ENCODE results near the gene TMEM158.

Gene TMEM158

GRCh38 chr3:45267097-45267496, 41.0 kb upstream of the TMEM158 start:
- no peaks in the 10 kb centered on the region for H3K9me3 ChIP-seq (replicated peaks; ENCODE audit: insufficient read depth, low read length)

GRCh38 chr3:45261333-45262110, 35.4 kb upstream of the TMEM158 start:
- Histone ChIP-seq H3K27me3 (replicated peaks; ENCODE audit: insufficient read depth, low read length) (no peaks in the 10 kb centered on the region), H3K9ac (ENCODE audit: low read length) (no peak overlapping the region), H3K9me2 (replicated peaks; ENCODE audit: insufficient read depth, low read length) (no peaks in the 10 kb centered on the region), H3F3A (ENCODE audit: insufficient read depth, low read length) (no peaks in the 10 kb centered on the region), H3K36me3 (replicated peaks; ENCODE audit: insufficient read depth, low read length) (no peaks in the 10 kb centered on the region), H3K27ac (ENCODE audit: low read length) (no peak overlapping the region), H3K4me2 (ENCODE audit: low read depth, low read length) (no peak overlapping the region), H3K79me2 (ENCODE audit: low read length) (no peaks in the 10 kb centered on the region), H2AFZ (ENCODE audit: low read length) (no peak overlapping the region), H4K20me1 (ENCODE audit: insufficient read depth, low read length) (no peaks in the 10 kb centered on the region), H3K4me1 (ENCODE audit: low read length) (no peaks in the 10 kb centered on the region), H3K4me3 (ENCODE audit: low read length) (no peak overlapping the region), H3K9me3 (replicated peaks; ENCODE audit: insufficient read depth, low read length) (no peaks in the 10 kb centered on the region)
- no peak for TF ChIP-seq CTCF (IDR thresholded peaks at IDR 0.05; ENCODE audit: low read length)
- DNase-seq: no peak

More at GRCh38 chr3:45267097-45267496, 41.0 kb upstream of the TMEM158 start:
- no peak overlapping the region for H3K4me2 ChIP-seq (ENCODE audit: low read depth, low read length)
- H3K9ac ChIP-seq (ENCODE audit: low read length): no peak overlapping the region
- DNase-seq: no peak
- H4K20me1 ChIP-seq (ENCODE audit: insufficient read depth, low read length): no peaks in the 10 kb centered on the region
- H3K27me3 ChIP-seq (replicated peaks; ENCODE audit: insufficient read depth, low read length): no peaks in the 10 kb centered on the region
- H3K4me1 ChIP-seq (ENCODE audit: low read length): no peaks in the 10 kb centered on the region
- H3K9me2 ChIP-seq (replicated peaks; ENCODE audit: insufficient read depth, low read length): no peaks in the 10 kb centered on the region
- TF ChIP-seq EZH2phosphoT487 (IDR thresholded peaks at IDR 0.05; ENCODE audit: low read length) (no peak), EZH2 (optimal IDR thresholded peaks at IDR 0.05; ENCODE audit: low read depth, low read length) (no peak), CTCF (IDR thresholded peaks at IDR 0.05; ENCODE audit: low read length) (no peak)
- no peaks in the 10 kb centered on the region for H3F3A ChIP-seq (ENCODE audit: insufficient read depth, low read length)
- no peaks in the 10 kb centered on the region for H3K36me3 ChIP-seq (replicated peaks; ENCODE audit: insufficient read depth, low read length)
- no peak overlapping the region for H3K4me3 ChIP-seq (ENCODE audit: low read length)
- H3K79me2 ChIP-seq (ENCODE audit: low read length): no peaks in the 10 kb centered on the region
- H3K27ac ChIP-seq (ENCODE audit: low read length): no peak overlapping the region
- no peak overlapping the region for H2AFZ ChIP-seq (ENCODE audit: low read length)

DNA sequence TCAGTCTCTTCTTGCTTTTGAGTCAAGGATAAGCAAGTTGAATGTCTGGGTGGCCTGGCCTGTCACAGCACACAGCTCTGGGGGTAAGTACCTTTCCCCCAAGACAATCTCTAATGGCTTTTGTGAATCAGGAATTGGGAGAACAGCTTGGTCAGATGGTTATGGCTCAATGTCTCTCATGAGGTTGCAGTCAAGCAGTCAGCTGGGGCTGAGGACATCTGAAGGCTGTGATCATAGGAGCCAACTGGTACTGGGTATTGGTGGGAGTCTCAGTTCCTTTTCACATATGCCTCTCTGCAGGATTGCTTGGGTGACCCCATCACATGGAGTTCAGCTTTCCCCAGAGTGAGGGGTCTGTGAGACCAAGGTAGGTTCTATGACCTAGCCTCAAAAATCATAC, 33.0 kb upstream of the TMEM158 start:
- H3K9me2 ChIP-seq (replicated peaks; ENCODE audit: insufficient read depth, low read length): no peaks in the 10 kb centered on the region

More for the DNA sequence above, 33.0 kb upstream of the TMEM158 start:
- Histone ChIP-seq H3K4me2 (ENCODE audit: low read depth, low read length) (no peak overlapping the region), H3K9me3 (replicated peaks; ENCODE audit: insufficient read depth, low read length) (no peaks in the 10 kb centered on the region), H3K4me1 (ENCODE audit: low read length) (no peaks in the 10 kb centered on the region), H3K36me3 (replicated peaks; ENCODE audit: insufficient read depth, low read length) (no peaks in the 10 kb centered on the region), H3K27ac (ENCODE audit: low read length) (no peak overlapping the region), H3K79me2 (ENCODE audit: low read length) (no peaks in the 10 kb centered on the region), H3F3A (ENCODE audit: insufficient read depth, low read length) (no peaks in the 10 kb centered on the region), H3K27me3 (replicated peaks; ENCODE audit: insufficient read depth, low read length) (no peaks in the 10 kb centered on the region), H3K4me3 (ENCODE audit: low read length) (no peak overlapping the region), H4K20me1 (ENCODE audit: insufficient read depth, low read length) (no peaks in the 10 kb centered on the region), H2AFZ (ENCODE audit: low read length) (no peak overlapping the region), H3K9ac (ENCODE audit: low read length) (no peak overlapping the region)
- DNase-seq: no peak
- TF ChIP-seq CTCF (IDR thresholded peaks at IDR 0.05; ENCODE audit: low read length) (no peak), EZH2 (optimal IDR thresholded peaks at IDR 0.05; ENCODE audit: low read depth, low read length) (no peak)
